ENCODE measurements around the gene RGS19.

The RGS19 gene

DNA sequence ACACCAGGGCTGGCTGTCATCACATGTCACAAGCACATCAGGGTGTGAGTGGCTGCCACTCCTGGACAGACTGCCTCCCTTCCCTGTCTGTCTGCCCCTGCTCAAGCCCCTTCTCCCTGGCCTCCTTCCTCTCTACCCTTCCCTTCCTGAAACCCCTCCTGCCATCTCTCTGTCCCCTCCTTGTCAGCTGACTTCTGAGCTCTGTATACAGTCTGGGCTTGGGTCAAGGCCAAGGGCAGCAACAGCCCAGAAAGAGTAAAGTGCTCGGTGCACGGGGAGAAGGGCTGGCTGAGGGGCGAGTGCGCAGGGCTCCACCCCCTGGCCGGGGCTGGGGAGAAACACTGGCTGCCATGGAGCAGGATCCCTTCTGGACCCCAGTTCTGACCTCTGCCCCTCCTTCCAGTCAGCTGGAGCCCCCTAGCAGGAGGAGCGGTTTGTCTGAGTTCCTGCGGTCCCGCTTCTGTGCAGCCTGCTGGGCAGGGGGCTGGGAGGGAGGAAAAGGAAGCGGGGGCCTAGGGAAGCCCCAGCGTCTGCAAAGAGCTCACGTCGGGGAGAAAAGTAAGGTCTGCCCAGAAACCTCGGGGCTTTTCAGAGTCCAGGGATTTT is 2.9 kb upstream of the RGS19 start:
- Histone ChIP-seq H3K18ac (ENCODE audit: low read length) (peak overlapping the region; percentile 57), H3K4me1 (ENCODE audit: control insufficient read depth in 2 of 2, insufficient read depth in 1 of 2, low read depth in 1 of 2, low read length in 2 of 2) (peaks cover 36 to 57% of the 10 kb centered on the region in 2 donors), H2BK120ac (ENCODE audit: low read depth, low read length) (no peak overlapping the region), H3K23ac (ENCODE audit: low read depth, low read length, poor library complexity) (peak overlapping the region; percentile 44), H2AK5ac (ENCODE audit: low read depth, low read length) (peak overlapping the region; percentile 86), H3K36me3 (replicated peaks in 1 of 2; ENCODE audit: control insufficient read depth in 2 of 2, insufficient read depth in 2 of 2, low read length in 2 of 2) (no peaks in the 10 kb centered on the region), H3K4me3 (ENCODE audit: low read length in 2 of 2) (no peak overlapping the region), H2BK12ac (ENCODE audit: low read length) (peak overlapping the region; percentile 30), H3K9me3 (replicated peaks in 1 of 2; ENCODE audit: control insufficient read depth in 2 of 2, insufficient read depth in 1 of 2, low read depth in 1 of 2, low read length in 2 of 2) (peaks cover 3 to 13% of the 10 kb centered on the region in 2 donors), H3K27ac (replicated peaks; ENCODE audit: low read length) (no peak overlapping the region), H3K79me1 (ENCODE audit: low read depth, low read length) (peaks cover 9% of the 10 kb centered on the region), H3K4ac (ENCODE audit: low read length) (no peak overlapping the region), H2BK5ac (ENCODE audit: low read length) (no peak overlapping the region), H2BK15ac (ENCODE audit: low read length) (peak overlapping the region; percentile 30), H3K27me3 (ENCODE audit: control insufficient read depth in 3 of 3, insufficient read depth in 3 of 3, low read depth in 1 of 3, low read length in 3 of 3) (peaks cover 2 to 50% (median 39%) of the 10 kb centered on the region in 3 experiments), H4K8ac (ENCODE audit: low read depth, low read length) (no peak overlapping the region), H4K91ac (ENCODE audit: low read depth, low read length, poor library complexity) (no peak overlapping the region), H3K4me2 (ENCODE audit: insufficient read depth, low read length, poor library complexity, severe bottlenecking) (no peak overlapping the region), H3K9ac (ENCODE audit: low read depth, low read length, poor library complexity) (no peak overlapping the region), H2AFZ (ENCODE audit: low read length) (no peak overlapping the region), H3K14ac (ENCODE audit: low read length) (no peak overlapping the region)
- no CpG with 5 or more reads among the region's 13 CpGs for WGBS, 2 donors (ENCODE audit: extremely low coverage in 2 of 2, insufficient read length in 2 of 2, insufficient replicate concordance in 1 of 2)
- DNase-seq (ENCODE audit: low spot score), result no peak

- H3K27ac ChIP-seq (replicated peaks; ENCODE audit: low read length), result no peak overlapping the region
- peaks cover 2 to 47% (median 37%) of the 10 kb centered on the region in 3 experiments for H3K27me3 ChIP-seq (ENCODE audit: control insufficient read depth in 3 of 3, insufficient read depth in 3 of 3, low read depth in 1 of 3, low read length in 3 of 3)
- H3K4me3 ChIP-seq (ENCODE audit: low read length in 2 of 2), result no peak overlapping the region
- H3K4me1 ChIP-seq (ENCODE audit: control insufficient read depth in 2 of 2, insufficient read depth in 1 of 2, low read depth in 1 of 2, low read length in 2 of 2), result peaks cover 36 to 57% of the 10 kb centered on the region in 2 donors
- no peak overlapping the region for H2BK15ac ChIP-seq (ENCODE audit: low read length)
- no peak overlapping the region for H2AFZ ChIP-seq (ENCODE audit: low read length)
- WGBS, 2 donors (ENCODE audit: extremely low coverage in 2 of 2, insufficient read length in 2 of 2, insufficient replicate concordance in 1 of 2), result no CpG with 5 or more reads among the region's 6 CpGs
- peak overlapping the region; percentile 86 for H2AK5ac ChIP-seq (ENCODE audit: low read depth, low read length)
- no peak overlapping the region for H3K4me2 ChIP-seq (ENCODE audit: insufficient read depth, low read length, poor library complexity, severe bottlenecking)
- H3K9ac ChIP-seq (ENCODE audit: low read depth, low read length, poor library complexity), result no peak overlapping the region
- DNase-seq (ENCODE audit: low spot score), result no peak
- H2BK5ac ChIP-seq (ENCODE audit: low read length), result peak overlapping the region; percentile 82
- H3K23ac ChIP-seq (ENCODE audit: low read depth, low read length, poor library complexity), result peak overlapping the region; percentile 5
- H3K9me3 ChIP-seq (replicated peaks in 1 of 2; ENCODE audit: control insufficient read depth in 2 of 2, insufficient read depth in 1 of 2, low read depth in 1 of 2, low read length in 2 of 2), result peaks cover under 1 to 9% of the 10 kb centered on the region in 2 donors
- no peak overlapping the region for H4K8ac ChIP-seq (ENCODE audit: low read depth, low read length)
- H4K91ac ChIP-seq (ENCODE audit: low read depth, low read length, poor library complexity), result no peak overlapping the region
- H2BK120ac ChIP-seq (ENCODE audit: low read depth, low read length), result no peak overlapping the region
- H3K18ac ChIP-seq (ENCODE audit: low read length), result peak overlapping the region; percentile 31
- H3K79me1 ChIP-seq (ENCODE audit: low read depth, low read length), result peaks cover 9% of the 10 kb centered on the region
- H3K36me3 ChIP-seq (replicated peaks in 1 of 2; ENCODE audit: control insufficient read depth in 2 of 2, insufficient read depth in 2 of 2, low read length in 2 of 2), result no peaks in the 10 kb centered on the region
- H3K4ac ChIP-seq (ENCODE audit: low read length), result no peak overlapping the region
- no peak overlapping the region for H3K14ac ChIP-seq (ENCODE audit: low read length)
- no peak overlapping the region for H2BK12ac ChIP-seq (ENCODE audit: low read length)
These were observed 2.3 kb upstream of the RGS19 start for GRCh38 chr20:64081624-64081964.

DNA sequence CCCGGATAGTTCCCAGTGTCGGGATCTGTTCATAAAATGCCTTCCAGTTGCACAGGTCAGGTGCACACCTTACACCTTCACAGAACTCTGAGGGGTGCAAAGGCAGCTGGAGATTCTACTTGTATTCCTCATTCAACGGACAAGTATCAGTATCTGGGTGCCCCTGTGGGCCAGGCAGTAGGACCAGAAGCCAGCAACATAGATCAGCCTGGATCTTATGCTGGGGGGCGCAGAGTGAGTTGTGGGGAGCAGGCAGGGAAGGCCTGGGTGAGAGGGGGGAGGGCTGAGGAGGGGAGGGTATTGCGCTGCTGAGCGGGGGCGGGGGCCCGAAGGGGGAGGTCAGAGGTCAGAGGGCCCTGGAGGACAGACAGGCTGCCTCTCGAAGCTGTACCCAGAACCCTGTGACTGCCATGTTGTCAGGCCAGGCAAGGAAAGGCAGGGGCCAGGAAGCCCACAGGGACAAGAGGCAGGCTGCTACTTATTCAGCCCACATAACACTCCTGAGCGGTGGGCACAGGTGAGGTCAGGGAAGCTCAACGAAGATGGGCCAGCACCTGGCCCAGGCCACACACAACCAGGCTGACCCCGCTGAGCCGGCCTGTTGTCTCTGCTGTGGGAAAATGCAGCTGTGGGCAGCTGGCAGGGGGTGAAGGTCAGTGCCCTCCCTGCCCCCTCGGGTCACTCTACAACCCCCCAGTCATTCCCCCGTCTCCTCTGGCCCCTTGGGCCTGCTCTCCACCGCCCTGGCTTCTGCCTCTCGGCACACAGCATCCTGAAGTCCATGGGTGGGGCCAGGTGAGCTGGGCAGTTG is 1.7 kb upstream of the RGS19 start:
- peak overlapping the region; percentile 58 for H2BK12ac ChIP-seq (ENCODE audit: low read length)
- H3K36me3 ChIP-seq (replicated peaks in 1 of 2; ENCODE audit: control insufficient read depth in 2 of 2, insufficient read depth in 2 of 2, low read length in 2 of 2), result peaks cover 0 to 1% of the 10 kb centered on the region in 2 donors
- H3K23ac ChIP-seq (ENCODE audit: low read depth, low read length, poor library complexity), result peak overlapping the region; percentile 20
- H3K4me2 ChIP-seq (ENCODE audit: insufficient read depth, low read length, poor library complexity, severe bottlenecking), result peak overlapping the region; percentile 90
- H3K9me3 ChIP-seq (replicated peaks in 1 of 2; ENCODE audit: control insufficient read depth in 2 of 2, insufficient read depth in 1 of 2, low read depth in 1 of 2, low read length in 2 of 2), result peaks cover 0 to 5% of the 10 kb centered on the region in 2 donors
- H2BK120ac ChIP-seq (ENCODE audit: low read depth, low read length), result no peak overlapping the region
- H2BK5ac ChIP-seq (ENCODE audit: low read length), result peak overlapping the region; percentile 82
- H2AK5ac ChIP-seq (ENCODE audit: low read depth, low read length), result peak overlapping the region; percentile 15
- peak overlapping the region in 1 of 2 donors; percentile 58 for H3K4me3 ChIP-seq (ENCODE audit: low read length in 2 of 2)
- H3K14ac ChIP-seq (ENCODE audit: low read length), result peak overlapping the region; percentile 89
- no peak overlapping the region for H3K27ac ChIP-seq (replicated peaks; ENCODE audit: low read length)
- H2AFZ ChIP-seq (ENCODE audit: low read length), result peak overlapping the region; percentile 95
- H3K79me1 ChIP-seq (ENCODE audit: low read depth, low read length), result peaks cover 9% of the 10 kb centered on the region
- no peak overlapping the region for H3K4ac ChIP-seq (ENCODE audit: low read length)
- H2BK15ac ChIP-seq (ENCODE audit: low read length), result peak overlapping the region; percentile 95
- no peak for DNase-seq (ENCODE audit: low spot score)
- H3K9ac ChIP-seq (ENCODE audit: low read depth, low read length, poor library complexity), result peak overlapping the region; percentile 70
- WGBS, 2 donors (ENCODE audit: extremely low coverage in 2 of 2, insufficient read length in 2 of 2, insufficient replicate concordance in 1 of 2), result no CpG with 5 or more reads among the region's 17 CpGs
- H3K4me1 ChIP-seq (ENCODE audit: control insufficient read depth in 2 of 2, insufficient read depth in 1 of 2, low read depth in 1 of 2, low read length in 2 of 2), result peaks cover 36 to 57% of the 10 kb centered on the region in 2 donors
- H3K18ac ChIP-seq (ENCODE audit: low read length), result peak overlapping the region; percentile 94
- H4K8ac ChIP-seq (ENCODE audit: low read depth, low read length), result no peak overlapping the region
- H3K27me3 ChIP-seq (ENCODE audit: control insufficient read depth in 3 of 3, insufficient read depth in 3 of 3, low read depth in 1 of 3, low read length in 3 of 3), result peaks cover 2 to 41% (median 37%) of the 10 kb centered on the region in 3 experiments
- no peak overlapping the region for H4K91ac ChIP-seq (ENCODE audit: low read depth, low read length, poor library complexity)
